HG03159 (cell line): Measurements from ENCODE around the gene FYTTD1.
A peak's percentile ranks its signal among the peaks of the same experiment; 100 is the strongest.
"Not testable (repeated sequence)": the region's sequence is repeated elsewhere in the genome, so short reads cannot be mapped to it uniquely, and the experiment has no call there.

Source experiments
- ATAC-seq: cut with Tn5 transposase; IDR thresholded peaks from one replicate; pipeline ENCODE4 v1.9.1; 2021; ENCODE audit warnings: mild to moderate bottlenecking, moderate library complexity; ENCODE audit not compliant: unreplicated experiment

FYTTD1 gene, protein sequence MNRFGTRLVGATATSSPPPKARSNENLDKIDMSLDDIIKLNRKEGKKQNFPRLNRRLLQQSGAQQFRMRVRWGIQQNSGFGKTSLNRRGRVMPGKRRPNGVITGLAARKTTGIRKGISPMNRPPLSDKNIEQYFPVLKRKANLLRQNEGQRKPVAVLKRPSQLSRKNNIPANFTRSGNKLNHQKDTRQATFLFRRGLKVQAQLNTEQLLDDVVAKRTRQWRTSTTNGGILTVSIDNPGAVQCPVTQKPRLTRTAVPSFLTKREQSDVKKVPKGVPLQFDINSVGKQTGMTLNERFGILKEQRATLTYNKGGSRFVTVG

DNA sequence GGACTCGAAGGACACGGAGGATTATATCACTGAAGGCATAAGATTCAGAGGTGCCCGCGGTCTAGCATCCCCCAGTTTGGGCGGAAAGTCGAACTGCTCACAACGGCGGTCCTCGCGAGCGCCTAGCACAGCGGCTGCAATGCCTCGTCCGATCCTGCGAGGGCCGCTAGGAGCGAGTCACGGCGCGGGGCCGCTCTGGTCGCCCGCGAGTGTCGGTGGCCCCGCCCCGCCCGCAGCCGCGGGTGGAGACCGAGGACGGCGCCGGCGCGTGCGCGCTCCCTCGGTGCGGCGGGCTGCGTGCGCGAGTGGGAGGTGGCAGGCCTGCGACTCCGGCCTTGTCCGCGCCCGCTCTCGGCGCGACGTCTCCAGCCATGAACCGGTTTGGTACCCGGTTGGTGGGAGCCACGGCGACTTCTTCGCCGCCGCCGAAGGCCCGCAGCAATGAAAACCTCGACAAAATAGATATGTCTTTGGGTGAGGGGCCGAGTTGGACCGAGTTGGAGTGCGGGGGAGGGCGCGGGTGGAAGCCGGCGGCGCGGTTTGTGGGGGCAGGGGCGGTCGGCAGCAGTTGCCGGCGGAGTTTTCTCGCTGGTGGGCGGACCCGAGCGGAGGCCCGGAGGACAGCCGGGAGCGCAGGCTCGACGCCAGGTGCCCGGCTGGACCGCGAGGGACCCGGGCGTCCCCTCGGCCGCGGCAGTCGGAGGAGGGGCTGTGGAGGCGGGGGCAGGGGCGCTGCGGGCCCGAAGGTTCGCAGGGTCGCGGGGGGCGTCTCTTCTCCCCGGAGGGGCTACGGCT, at the start of gene FYTTD1:
Gene FYTTD1 (plus strand): TSS at position 283 of the 795 bp plus-strand sequence. CDS start 89 bp downstream, at position 372.
- ATAC-seq = peak; percentile 65

DNA sequence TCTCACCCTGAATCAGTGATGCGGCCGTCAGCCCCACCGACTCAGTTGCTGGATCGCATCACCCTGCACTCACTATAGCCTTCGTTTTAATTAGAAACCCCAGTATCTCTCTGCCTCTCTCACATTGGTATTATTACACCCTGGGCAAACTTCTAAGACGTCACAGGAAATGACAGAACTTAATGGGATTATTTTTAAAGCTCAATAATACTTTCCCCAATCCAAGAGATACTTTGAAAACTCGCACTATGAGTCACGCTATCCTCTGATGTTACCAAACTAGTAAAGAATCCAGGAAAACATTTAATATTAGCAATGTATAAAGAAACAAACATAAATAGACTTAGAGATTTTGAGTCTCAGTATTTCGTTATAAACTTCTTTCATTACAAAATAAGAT, 49.6 kb upstream of the FYTTD1 start:
- no peak for ATAC-seq

DNA sequence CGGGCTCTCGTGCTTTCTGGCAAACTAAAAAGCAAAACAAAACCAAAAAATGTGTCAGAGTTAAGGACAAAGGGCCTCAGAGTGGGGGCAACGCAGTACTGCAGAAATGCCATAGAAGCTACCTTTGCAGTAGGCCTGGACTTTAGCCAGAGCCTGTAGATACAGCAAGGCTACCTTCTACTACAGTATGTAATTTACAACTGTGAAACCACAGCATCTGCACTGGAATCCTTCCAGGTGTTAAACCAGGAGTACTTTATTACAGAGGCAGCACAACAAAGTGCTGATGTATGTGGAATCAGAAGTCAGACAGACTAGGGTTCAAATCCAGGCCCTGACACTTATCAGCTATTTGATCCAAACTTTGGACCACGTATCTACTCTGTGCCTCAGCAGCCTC, 47.8 kb upstream of the FYTTD1 start:
- ATAC-seq = no peak

DNA sequence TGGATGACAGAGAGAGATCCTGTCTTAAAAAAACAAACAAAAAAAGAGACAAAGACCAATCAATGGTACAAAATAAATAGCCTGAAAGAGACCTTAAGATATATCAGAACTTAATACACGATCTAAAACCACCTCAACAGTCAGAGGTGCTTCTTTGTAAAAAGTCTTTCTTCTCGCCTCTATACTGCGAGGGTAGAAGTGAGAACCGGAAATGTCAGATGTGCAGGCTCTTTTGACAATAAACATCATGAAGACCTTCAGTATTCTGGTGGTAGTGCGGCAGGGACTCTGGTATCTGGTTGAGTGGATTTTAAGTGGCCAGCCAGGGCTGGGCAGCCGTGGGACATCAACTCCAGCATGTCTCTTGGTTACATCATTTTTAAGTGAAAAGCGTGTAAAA, 43.0 kb upstream of the FYTTD1 start:
- no peak for ATAC-seq

DNA sequence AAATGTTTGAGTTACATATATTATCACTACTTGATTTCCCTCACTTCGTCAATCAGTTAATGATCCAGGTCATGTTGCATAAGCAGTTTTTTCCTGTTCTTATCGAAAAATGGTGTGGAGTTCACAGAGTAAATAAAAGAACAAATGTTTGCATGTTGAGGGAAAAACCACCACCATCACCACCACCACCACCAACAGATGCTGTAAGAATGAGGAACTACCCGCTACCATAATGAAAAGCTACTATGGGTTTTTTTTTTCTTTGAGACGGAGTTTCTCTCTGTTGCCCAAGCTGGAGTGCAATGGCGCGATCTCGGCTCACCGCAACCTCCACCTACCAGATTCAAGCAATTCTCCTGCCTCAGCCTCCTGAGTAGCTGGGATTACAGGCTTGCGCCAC, 40.5 kb upstream of the FYTTD1 start:
- ATAC-seq = no peak

DNA sequence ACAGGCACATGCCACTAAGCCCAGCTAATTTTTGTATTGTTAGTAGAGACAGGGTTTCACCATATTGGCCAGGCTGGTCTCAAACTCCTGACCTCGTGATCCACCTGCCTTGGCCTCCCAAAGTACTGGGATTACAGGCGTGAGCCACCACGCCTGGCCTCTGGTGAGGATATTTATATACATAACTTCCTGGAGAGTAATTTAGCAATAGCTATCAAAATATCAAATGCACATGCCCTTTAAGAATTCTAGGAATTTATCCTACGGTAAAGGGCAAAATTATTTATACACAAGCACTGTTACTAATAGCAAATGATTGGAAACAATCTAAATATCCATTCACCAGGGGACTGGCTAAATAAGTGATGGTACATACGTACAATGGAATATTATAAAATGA, 38.7 kb upstream of the FYTTD1 start:
- ATAC-seq = not testable (repeated sequence)

DNA sequence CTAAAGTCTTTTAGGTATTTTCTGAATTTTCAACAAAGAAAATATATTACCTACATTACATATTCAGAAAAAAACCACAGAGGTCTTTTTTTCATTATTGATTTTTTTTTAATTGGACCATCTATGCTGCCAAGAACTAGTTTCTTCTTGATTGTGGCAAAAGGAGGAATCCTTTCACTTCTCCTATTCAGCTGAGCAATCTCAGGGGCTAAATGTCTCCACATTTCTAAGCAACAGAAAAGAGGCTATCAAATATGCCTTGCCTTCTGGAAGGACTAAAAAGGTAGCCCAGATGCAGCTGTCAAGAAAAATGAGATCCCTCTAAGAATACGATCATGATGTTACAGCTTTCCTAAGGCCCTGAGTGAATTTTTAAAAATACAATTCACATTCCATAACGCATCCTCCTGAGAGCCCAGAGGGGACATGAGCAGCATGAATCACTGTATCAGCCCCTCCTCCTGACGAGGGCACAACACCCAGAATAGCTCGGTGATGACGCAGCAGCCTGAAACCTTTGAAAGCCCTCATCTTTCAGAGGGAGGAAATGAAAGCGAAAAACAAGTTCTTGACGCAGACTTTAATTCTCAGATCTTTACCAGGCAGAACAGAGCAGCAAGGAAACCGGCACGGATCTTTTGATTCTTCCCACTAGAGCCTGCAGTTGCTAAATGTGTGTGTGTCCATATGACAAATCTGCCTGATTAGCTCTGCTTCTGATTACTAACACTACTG, 37.5 kb upstream of the FYTTD1 start:
- ATAC-seq = peak; percentile 87

DNA sequence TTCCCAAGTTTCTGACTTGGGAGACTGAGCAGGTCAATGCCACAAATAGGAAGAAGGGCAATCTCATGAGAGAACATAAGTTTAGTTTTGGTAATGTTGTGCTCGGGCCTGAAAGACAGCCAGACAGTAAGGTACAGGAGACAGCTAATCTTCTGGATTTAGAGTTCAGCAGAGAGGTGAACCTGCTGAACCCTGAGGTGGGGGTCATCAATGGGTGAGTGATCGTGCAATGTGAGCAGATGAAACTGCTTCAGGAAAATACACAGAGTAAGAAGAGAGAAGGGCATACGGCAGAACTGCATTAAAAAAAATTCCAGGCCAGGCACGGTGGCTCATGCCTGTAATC, 36.2 kb upstream of the FYTTD1 start:
- ATAC-seq = peak; percentile 11

DNA sequence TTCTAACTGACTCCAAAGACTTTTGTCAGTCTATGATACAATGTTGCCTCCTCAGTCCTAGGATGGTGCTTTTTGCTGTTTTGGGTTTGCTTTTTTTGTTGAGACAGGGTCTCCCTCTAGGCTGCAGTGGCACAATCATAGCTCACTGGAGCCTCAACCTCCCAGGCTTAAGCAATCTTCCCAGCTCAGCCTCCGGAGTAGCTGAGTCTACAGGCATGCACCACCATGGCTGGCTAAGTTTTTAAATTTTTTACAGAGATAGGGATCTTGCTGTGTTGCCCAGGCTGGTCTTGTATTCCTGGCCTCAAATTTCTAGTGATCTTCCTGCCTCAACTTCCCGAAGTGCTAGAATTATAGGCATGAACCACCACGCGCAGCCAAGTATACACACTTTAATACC, 35.4 kb upstream of the FYTTD1 start:
- ATAC-seq = no peak

DNA sequence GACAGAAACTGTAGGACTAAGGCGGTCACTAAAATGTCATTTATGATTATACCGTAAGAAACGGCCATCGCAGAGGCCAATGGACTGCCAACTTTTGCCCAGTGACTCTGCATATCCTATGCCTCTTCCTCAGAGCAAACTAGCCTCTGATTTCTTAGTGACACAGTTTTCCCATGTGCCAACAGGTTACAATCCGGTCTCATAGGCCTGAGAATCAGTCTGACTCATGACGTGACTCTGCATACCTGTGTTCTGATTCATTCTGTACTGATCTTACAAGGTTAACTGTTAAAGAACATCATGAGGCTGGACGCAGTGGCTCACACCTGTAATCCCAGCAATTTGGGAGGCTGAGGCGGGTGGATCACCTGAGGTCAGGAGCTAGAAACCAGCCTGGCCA, 30.8 kb upstream of the FYTTD1 start:
- no peak for ATAC-seq

DNA sequence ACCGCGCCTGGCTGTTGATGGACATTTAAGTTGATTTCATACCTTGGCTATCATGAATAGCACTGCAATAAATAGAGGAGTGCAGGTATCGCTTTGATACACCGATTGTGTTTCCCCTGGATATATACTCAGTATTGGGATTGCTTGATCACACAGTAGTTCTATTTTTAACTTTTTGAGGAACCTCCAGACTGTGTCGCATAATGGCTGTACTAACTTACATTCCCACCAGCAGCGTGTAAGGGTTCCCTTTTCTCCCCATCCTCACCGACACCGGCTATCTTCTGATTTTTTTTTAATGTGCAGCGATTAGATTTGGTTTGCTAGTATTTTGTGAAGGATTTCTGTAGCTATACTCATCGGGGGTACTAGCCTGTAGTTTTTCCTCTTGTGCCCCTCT, 29.0 kb upstream of the FYTTD1 start:
- no peak for ATAC-seq

DNA sequence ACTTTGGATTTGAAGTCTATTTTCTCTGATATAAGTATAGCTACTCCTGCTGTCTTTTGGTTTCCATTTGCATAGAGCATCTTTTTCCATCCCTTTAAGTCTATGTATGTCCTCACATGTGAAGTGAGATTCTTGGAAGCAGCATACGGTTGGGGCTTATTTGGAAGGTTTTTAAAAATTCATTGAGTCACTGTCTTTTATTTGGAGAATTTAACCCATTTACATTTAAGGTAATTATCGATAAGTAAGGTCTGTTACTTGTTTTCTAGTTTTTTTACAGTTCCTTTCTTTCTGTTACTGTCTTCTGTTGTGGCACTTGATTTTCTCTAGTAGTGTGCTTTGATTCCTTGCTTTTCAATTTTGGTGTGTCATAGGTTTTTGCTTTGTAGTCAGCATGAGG, 26.9 kb upstream of the FYTTD1 start:
- no peak for ATAC-seq

DNA sequence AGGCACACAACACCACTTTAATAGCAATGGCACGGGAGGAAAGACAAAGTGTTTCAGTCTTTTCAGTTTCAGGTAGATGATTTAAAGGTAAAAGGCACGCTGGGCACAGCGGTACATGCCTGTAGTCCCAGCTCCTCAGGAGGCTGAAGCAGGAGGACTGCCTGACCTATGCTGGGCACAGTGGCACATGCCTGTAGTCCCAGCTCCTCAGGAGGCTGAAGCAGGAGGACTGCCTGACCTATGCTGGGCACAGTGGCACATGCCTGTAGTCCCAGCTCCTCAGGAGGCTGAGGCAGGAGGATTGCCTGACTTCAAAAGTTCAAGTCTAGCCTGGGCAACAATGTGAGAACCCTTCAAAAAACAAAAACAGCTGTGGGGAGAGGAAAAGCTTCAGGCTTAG, 21.8 kb upstream of the FYTTD1 start:
- not testable (repeated sequence) for ATAC-seq

DNA sequence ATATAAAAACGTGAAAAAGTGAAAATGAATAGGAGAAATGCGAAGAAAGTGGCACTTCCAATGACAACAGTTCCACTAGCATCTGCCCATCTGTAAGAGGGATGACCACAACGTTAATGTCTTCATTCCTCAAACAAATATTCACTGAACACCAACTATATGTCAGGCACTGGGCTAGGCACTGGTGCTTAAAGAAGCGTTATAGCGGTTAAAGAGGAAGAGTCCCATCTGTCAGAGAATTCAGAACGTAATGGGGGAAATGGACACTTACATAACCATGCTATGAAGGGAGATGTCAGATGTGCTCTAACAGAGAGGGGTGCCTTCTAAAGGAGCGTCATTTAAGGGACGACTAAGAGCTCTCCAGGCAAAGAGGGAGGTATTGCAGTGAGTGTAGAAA, 21.2 kb upstream of the FYTTD1 start:
- ATAC-seq = no peak

DNA sequence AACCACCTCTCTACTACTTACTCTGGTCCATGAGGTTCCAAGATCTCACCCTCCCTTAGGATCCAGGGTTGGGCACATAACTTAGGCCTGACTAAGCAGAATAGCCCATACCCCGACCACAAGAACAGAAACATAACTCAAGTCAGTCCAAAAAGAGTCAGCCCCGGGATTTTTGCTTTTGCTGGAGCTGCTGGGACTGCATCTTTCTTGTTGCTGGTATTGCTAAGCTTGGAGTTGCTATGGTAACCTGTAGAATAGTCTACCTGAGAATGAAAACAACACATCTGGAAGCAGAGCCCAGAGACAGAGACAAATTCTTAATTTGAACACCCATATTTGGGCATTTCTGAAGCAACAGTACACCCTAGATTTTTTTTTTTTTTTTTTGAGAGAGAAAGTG, 19.5 kb upstream of the FYTTD1 start:
- no peak for ATAC-seq

DNA sequence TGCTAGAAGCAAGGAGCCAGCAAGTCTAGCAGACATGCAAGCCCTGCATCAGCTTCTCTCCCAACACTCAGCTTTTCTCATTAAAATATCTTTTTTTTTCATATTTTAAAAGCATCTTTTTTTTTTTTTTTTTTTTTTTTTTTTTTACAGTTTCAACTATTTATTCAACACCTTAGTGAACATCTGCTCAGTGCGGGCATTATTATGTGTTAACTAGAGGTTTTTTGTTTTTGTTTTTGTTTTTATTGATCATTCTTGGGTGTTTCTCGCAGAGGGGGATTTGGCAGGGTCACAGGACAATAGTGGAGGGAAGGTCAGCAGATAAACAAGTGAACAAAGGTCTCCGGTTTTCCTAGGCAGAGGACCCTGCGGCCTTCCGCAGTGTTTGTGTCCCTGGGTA, 18.9 kb upstream of the FYTTD1 start:
- not testable (repeated sequence) for ATAC-seq

DNA sequence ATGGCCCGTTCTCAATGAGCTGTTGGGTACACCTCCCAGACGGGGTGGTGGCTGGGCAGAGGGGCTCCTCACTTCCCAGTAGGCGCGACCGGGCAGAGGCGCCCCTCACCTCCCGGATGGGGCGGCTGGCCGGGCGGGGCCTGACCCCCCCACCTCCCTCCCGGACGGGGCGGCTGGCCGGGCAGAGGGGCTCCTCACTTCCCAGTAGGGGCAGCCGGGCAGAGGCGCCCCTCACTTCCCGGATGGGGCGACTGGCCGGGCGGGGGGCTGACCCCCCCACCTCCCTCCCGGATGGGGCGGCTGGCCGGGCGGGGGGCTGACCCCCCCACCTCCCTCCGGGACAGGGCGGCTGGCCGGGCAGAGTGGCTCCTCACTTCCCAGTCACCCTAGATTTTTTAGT, 18.2 kb upstream of the FYTTD1 start:
- not testable (repeated sequence) for ATAC-seq

DNA sequence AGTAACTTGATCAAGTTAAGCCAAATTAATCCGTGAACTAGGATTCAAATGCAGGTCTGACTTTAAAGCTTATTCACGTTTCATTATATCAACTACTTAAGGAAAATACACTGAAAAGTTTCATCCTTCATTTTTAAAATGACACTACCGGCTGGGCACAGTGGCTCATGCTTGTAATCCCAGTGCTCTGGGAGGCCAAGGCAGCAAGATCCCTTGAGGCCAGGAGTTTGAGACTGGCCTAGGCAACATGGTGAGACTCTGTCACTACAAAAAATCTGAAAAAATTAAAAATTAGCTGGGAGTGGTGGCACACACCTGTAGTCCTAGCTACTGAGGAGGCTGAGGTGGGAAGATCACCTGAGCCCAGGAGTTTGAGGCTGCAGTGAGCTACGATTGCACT, 16.6 kb upstream of the FYTTD1 start:
- ATAC-seq = no peak

DNA sequence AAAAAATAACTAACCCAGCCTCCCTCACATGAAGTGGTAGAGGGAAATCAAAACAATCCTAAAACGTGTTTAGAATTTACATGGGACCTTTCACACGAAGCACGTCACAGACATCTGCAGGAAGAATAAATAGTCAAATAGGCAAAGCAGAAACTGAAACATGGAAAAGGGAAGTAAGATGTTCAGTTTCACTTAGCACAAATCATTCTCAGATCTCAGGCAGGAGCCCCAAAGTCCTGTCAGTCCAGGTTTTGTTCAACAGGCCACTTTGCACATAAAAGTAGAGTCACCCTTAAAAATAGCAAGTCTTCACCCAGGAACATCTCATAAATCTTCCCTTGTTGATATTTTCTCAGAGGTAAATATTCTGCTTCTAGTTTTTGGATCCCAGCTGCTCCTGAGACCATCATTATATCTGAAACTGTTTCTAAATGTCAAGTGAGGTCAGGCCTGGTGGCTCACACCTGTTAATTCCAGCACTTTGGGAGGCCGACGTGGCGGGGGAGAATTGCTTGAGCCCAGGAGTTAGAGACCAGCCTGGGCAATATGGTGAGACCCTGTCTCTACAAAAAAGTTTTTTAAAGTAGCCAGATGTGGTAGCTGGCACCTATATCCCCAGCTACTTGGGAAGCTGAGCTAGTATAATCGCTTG, 14.9 kb upstream of the FYTTD1 start:
- ATAC-seq = peak; percentile 40

DNA sequence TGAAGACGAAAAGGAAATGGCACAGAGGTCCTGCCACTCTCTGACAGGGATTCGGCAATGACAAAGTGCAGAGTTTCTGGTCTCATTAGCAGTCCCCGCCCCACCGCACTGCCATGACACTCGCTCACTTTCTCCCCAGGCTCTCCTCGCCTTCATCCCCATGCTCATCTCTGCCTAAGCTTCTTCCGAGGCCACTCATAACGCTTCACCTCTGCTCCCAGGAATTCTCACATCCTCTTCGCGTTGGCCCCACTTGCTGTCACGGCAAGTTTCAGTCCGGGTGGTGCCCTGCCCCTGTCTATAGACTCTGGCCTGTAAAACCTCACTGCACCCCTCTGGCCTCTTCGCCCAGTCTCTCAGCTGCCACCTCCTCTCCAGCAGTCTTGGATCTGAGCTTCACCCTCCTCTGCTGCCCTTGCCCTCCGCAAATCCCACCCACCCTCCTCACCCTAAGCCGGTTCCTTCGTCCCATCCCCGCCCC, 13.6 kb upstream of the FYTTD1 start:
- ATAC-seq = no peak
